Esophagus (tissue), 2 donors: ENCODE measurements around the gene FKBP11. TPM values are rescaled to one million over a fixed set of nuclear protein-coding genes. Genes with fewer than 3 reads are reported as not detected.
A peak's percentile ranks its signal among the peaks of the same experiment; 100 is the strongest.

Experiments used
- H3K27ac ChIP-seq, 2 donors: one replicate each; pipeline ENCODE4 v1.5.1; 2013; ENCODE audit warnings: low read depth in 2 of 2, mild to moderate bottlenecking in 2 of 2, inconsistent platforms in 1 of 2, low read length in 1 of 2, moderate library complexity in 1 of 2
- H3K27me3 ChIP-seq, 2 donors: one replicate each; pipeline ENCODE4 v1.6.1; 2013; ENCODE audit warnings: low read length in 2 of 2, control low read depth in 1 of 2, mild to moderate bottlenecking in 1 of 2; ENCODE audit not compliant: insufficient read depth in 2 of 2, control insufficient read depth in 1 of 2
- H3K36me3 ChIP-seq, 2 donors: one replicate each; pipeline ENCODE4 v1.6.1; 2013; ENCODE audit warnings: low read length in 1 of 2; ENCODE audit not compliant: control insufficient read depth in 2 of 2, insufficient read depth in 2 of 2
- H3K4me1 ChIP-seq, 2 donors: one replicate each; pipeline ENCODE4 v1.6.1; 2013; ENCODE audit warnings: low read length in 1 of 2; ENCODE audit not compliant: control insufficient read depth in 2 of 2, insufficient read depth in 2 of 2
- H3K4me3 ChIP-seq, 2 donors: one replicate each; pipeline ENCODE4 v1.5.1; 2013; ENCODE audit warnings: low read length in 2 of 2, mild to moderate bottlenecking in 2 of 2, low read depth in 1 of 2, moderate library complexity in 1 of 2
- H3K9me3 ChIP-seq, 2 donors: one replicate each; pipeline ENCODE4 v1.6.1; 2013; ENCODE audit warnings: mild to moderate bottlenecking in 2 of 2, low read depth in 1 of 2, low read length in 1 of 2, moderate library complexity in 1 of 2; ENCODE audit not compliant: control insufficient read depth in 2 of 2, insufficient read depth in 1 of 2
- WGBS, 2 donors: extraction: QIAGEN DNeasy Blood & Tissue Kit; methylation state at CpG; one replicate each; pipeline ENCODE4 v1.1.7; 2013; 5-methylcytosine and 5-hydroxymethylcytosine counted together
- polyA plus RNA-seq, 2 donors: library from polyadenylated mRNA; stranded (reverse); fragments of 200-250 nt; gene quantifications; one replicate each; pipeline ENCODE4 v1.2.3, GENCODE V29; 2013
- donor health status: healthy with polysubstance abuse.
- donor health status: Bipolar disorder and iron deficiency.

Gene FKBP11
- polyA plus RNA-seq, 2 donors, result 20.4 to 28.3 TPM

DNA sequence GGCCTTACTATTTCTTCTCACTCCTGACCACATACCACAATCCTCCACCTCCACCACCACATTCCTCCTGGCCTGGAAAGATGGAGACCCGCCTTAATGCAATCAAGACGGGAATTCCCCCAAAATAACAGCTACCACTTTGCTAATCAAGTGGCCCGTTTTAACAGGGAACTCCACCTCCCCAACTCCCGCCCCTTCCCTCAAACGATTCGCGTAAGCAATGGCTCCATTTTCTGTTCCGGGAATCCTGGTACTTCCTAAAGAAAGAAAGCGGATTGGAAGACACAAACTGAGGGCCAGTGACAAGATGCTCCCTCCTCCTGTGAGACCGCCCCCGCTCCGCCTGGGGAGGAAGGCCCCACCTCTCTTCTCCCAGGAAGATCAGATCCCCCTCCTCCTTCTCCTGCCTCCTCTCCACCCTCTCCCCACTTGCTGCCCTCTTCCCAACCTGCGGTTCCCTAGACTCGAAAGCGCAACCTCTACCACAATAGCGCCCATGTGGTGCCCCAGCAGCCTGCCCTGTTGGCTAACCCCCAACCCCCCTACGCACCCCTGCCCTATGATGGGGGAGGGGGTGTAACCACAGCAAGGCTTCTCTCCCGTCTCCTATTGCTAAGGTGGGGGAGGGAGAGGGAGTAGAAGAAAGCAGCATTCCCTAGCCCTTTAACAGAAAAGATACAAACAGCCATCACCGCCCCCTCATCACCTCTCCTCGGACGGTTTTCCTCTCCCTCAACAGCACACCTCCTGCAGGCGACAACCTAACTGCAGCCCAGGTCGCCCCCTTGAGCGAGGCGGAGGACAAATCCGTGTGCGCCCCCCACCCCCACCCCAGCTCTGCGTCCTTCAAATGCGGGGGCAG lies 31.2 kb upstream of the FKBP11 start:
- peaks cover 0 to 3% of the 10 kb centered on the region in 2 donors for H3K36me3 ChIP-seq
- H3K27ac ChIP-seq, result peak overlapping the region; percentile 63 to 87
- H3K9me3 ChIP-seq, result no peaks in the 10 kb centered on the region
- H3K27me3 ChIP-seq, result no peaks in the 10 kb centered on the region
- H3K4me1 ChIP-seq, result peaks cover 0 to 6% of the 10 kb centered on the region in 2 donors
- WGBS, 2 donors, result 1% methylated on average over 24 to 29 of the region's 29 CpGs
- H3K4me3 ChIP-seq, result peak overlapping the region; percentile 79 to 97

DNA sequence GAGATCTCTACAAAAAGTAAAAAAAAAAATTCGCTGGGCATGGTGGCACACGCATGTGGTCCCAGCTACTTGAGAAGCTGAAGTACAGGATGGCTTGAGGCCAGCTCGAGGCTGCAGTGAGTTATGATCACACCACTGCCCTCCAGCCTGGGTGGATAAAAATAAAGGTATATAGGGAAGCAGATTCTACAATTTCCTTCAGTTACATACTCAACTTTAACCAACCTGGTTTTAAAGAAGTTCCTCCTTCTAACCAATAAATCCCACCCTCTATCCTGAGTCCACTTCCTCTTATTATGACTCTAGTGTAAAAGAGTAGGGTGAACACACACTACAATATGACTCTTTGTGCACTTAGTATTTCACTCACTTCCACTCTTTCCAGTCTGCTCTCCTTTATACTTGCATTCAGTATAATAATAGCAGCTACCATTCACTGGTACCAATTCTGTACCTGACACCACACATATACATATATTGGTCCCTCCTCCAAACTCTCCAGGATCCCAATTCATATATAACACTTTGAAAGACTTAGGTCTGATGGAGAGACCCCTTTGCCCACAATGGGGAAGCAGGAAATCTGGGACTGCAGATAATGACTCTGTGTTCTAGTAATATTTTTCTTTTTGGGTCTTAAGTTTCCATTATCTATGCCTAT lies 29.7 kb upstream of the FKBP11 start:
- Histone ChIP-seq H3K27me3 (no peaks in the 10 kb centered on the region), H3K4me1 (peaks cover 0 to 6% of the 10 kb centered on the region in 2 donors), H3K4me3 (no peak overlapping the region), H3K9me3 (no peaks in the 10 kb centered on the region), H3K36me3 (peaks cover 0 to 4% of the 10 kb centered on the region in 2 donors), H3K27ac (no peak overlapping the region)
- WGBS, 2 donors, result 66 to 71% methylated on average over 3 of the region's 3 CpGs

DNA sequence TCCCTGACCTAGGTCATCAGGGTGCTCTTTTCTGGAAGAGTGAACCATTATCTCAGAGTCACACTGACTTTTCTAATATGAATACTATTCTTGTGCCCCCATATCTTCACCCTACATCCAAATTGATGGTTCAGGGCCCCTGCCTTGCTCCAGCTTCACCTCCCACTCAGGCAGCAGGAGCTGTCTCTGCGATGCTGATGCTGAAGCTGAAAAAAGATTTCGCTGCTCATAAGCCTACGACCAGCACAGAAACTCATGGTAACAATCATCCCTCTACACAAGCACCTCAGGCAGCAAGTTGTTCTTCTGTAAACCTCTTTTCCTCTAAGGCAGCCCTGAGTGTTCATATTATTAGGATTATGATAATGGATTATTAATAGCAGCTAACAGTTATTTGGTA lies 28.8 kb upstream of the FKBP11 start:
- Histone ChIP-seq H3K9me3 (no peaks in the 10 kb centered on the region), H3K4me1 (peaks cover 0 to 6% of the 10 kb centered on the region in 2 donors), H3K4me3 (no peak overlapping the region), H3K27me3 (no peaks in the 10 kb centered on the region), H3K27ac (no peak overlapping the region), H3K36me3 (peaks cover 0 to 6% of the 10 kb centered on the region in 2 donors)
- 94 to 96% methylated on average over 3 of the region's 3 CpGs for WGBS, 2 donors

DNA sequence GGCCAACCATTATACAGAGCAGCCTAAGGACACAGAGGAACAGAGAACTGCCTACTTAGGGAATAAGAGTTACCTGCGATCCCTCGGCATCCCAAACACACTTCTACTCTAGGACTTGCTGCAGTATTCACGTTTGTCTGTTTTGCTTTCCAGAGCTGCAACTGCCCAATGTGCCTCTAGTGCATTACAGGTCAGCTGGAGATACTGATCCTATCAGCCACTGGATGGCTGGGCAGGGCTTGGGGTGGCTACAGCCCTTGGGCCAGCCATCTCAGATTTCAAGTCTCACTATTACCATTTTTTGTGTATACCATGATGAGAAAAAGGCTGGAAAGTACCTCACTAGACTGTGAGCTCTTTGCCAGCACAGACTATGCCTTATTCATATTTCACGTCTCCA lies 27.4 kb upstream of the FKBP11 start:
- no peak overlapping the region for H3K27ac ChIP-seq
- 80 to 90% methylated on average over 4 of the region's 4 CpGs for WGBS, 2 donors
- H3K27me3 ChIP-seq, result no peaks in the 10 kb centered on the region
- peaks cover 0 to 6% of the 10 kb centered on the region in 2 donors for H3K36me3 ChIP-seq
- H3K4me3 ChIP-seq, result no peak overlapping the region
- peaks cover 0 to 6% of the 10 kb centered on the region in 2 donors for H3K4me1 ChIP-seq
- H3K9me3 ChIP-seq, result no peaks in the 10 kb centered on the region

DNA sequence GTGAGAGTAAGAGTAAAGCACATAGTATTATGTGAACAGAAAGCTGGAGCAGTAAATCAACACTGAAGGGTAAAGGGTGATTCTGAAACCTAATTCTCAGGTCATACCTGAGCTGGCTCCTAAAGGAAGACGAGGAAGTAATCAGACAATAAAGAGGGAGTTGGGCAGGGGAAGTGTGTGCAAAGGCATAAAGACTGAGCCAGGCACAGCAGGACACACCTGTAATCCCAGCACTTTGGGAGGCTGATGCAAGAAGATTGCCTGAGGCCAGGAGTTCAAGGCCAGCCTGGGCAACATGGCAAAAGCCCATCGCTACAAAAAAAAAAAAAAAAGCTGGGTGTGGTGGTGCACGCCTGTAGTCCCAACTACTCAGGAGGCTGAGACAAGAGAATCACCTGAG lies 22.4 kb upstream of the FKBP11 start:
- no peak overlapping the region for H3K4me3 ChIP-seq
- no peaks in the 10 kb centered on the region for H3K27me3 ChIP-seq
- no peaks in the 10 kb centered on the region for H3K9me3 ChIP-seq
- no peak overlapping the region for H3K27ac ChIP-seq
- 50 to 74% methylated on average over 3 of the region's 3 CpGs for WGBS, 2 donors
- peaks cover 0 to 6% of the 10 kb centered on the region in 2 donors for H3K36me3 ChIP-seq
- peaks cover 0 to 7% of the 10 kb centered on the region in 2 donors for H3K4me1 ChIP-seq

- Histone ChIP-seq H3K4me1 (peaks cover 0 to 10% of the 10 kb centered on the region in 2 donors), H3K4me3 (no peak overlapping the region), H3K36me3 (peaks cover 0 to 3% of the 10 kb centered on the region in 2 donors), H3K9me3 (no peaks in the 10 kb centered on the region), H3K27ac (peak overlapping the region in 1 of 2 donors; percentile 24), H3K27me3 (no peaks in the 10 kb centered on the region)
- WGBS, 2 donors, result 70 to 72% methylated on average over 6 of the region's 6 CpGs
Measured at GRCh38 chr12:48946943-48947342, 21.7 kb upstream of the FKBP11 start.

DNA sequence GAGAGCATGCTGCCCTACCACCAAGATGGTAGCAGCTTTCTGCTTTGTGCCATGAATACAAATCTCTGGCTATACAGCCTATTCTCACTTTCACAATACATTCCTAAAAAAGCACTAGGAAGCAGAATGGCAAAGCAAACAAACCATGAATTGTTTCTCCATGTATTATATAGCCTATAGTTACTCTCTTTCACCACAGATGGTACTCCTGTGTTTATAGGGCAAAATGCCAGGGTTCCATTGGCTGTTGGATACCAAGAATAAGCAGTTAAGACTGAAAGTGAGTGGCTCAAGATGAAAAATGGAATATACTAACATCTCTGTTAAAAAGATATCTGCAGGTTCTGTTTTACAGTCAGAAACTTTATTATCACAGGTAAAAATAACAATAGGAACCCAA lies 20.9 kb upstream of the FKBP11 start:
- Histone ChIP-seq H3K27me3 (no peaks in the 10 kb centered on the region), H3K27ac (peak overlapping the region in 1 of 2 donors; percentile 28), H3K4me1 (peaks cover 2 to 13% of the 10 kb centered on the region in 2 donors), H3K36me3 (peaks cover 0 to 3% of the 10 kb centered on the region in 2 donors), H3K4me3 (no peak overlapping the region), H3K9me3 (no peaks in the 10 kb centered on the region)

- Histone ChIP-seq H3K36me3 (peaks cover 7 to 20% of the 10 kb centered on the region in 2 donors), H3K27me3 (no peaks in the 10 kb centered on the region), H3K4me1 (peaks cover 2 to 13% of the 10 kb centered on the region in 2 donors), H3K27ac (peak overlapping the region; percentile 77 to 81), H3K4me3 (no peak overlapping the region), H3K9me3 (no peaks in the 10 kb centered on the region)
- WGBS, 2 donors, result 47 to 61% methylated on average over 4 of the region's 4 CpGs
Measured at GRCh38 chr12:48943221-48943620, 17.9 kb upstream of the FKBP11 start.

GRCh38 chr12:48940181-48940580 lies 14.9 kb upstream of the FKBP11 start:
- Histone ChIP-seq H3K36me3 (peaks cover 7 to 26% of the 10 kb centered on the region in 2 donors), H3K27me3 (no peaks in the 10 kb centered on the region), H3K27ac (peak overlapping the region in 1 of 2 donors; percentile 75), H3K9me3 (no peaks in the 10 kb centered on the region), H3K4me3 (no peak overlapping the region), H3K4me1 (peaks cover 2 to 9% of the 10 kb centered on the region in 2 donors)
- 35 to 42% methylated on average over 3 of the region's 3 CpGs for WGBS, 2 donors
